Right lobe of liver (tissue), 4 donors: ENCODE measurements around the gene GRIPAP1.

Experiments used
- CTCF ChIP-seq, 4 donors: fragments of 200-600 bp in 3 of 4; fragments of 450-650 bp in 1 of 4; IDR thresholded peaks; one replicate each; pipeline versions ENCODE4 v1.5.1 to v1.8.0; 2016 to 2022; ENCODE audit warnings: antibody characterized with exemption in 4 of 4, mild to moderate bottlenecking in 2 of 4
- POLR2A ChIP-seq: fragments of 450-650 bp; IDR thresholded peaks from one replicate; pipeline ENCODE4 v1.6.1; 2017; ENCODE audit warnings: antibody characterized with exemption, mild to moderate bottlenecking
- donor health status: DM: no; HTN: no; CAD: no.
- donor health status: DM: no; HTN: no; CAD: no.
- donor health status: DM: no; HTN: yes; CAD: no.

GRCh38 chrX:48975041-48975440 is 27.0 kb downstream of the GRIPAP1 start:
- TF ChIP-seq CTCF (IDR thresholded peaks at IDR 0.05), result no peak
- no peak for TF ChIP-seq POLR2A
